Body of pancreas (tissue), 4 donors: ENCODE measurements around the gene C2CD4C.

ENCODE experiments used
- POLR2A ChIP-seq, 3 donors: fragments of 450-650 bp; IDR thresholded peaks; one replicate each; pipeline ENCODE4 v1.6.1; 2016; ENCODE audit warnings: antibody characterized with exemption in 3 of 3, mild to moderate bottlenecking in 2 of 3
- TF ChIP-seq, protein P1 (sequence below), 7 experiments: fragments of 450-650 bp in 4 of 7; fragments of 200-600 bp in 3 of 7; sonication (generic) in 3 of 7; IDR thresholded peaks; one replicate each; pipeline ENCODE4 v1.5.1; 2016 to 2019; ENCODE audit warnings: antibody characterized with exemption in 7 of 7

DNA sequence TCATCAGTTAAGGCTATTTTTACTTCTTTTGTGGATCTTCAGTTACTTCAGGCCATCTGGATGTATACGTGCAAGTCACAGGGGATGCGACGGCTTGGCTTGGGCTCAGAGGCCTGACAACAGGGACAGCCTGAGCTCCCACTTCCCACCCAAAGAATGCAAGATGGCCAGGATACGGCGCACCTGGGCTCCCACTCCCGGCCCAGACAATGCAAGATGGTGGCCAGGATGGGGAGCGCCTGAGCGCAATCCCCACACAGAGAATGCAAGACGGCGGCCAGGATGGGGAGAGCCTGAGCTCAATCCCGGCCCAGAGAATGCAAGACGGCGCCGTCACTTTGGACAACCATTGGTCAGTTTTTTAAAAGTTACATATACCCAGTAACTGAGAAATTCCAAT lies 39.1 kb downstream of the C2CD4C start:
- TF ChIP-seq, protein P1, sequence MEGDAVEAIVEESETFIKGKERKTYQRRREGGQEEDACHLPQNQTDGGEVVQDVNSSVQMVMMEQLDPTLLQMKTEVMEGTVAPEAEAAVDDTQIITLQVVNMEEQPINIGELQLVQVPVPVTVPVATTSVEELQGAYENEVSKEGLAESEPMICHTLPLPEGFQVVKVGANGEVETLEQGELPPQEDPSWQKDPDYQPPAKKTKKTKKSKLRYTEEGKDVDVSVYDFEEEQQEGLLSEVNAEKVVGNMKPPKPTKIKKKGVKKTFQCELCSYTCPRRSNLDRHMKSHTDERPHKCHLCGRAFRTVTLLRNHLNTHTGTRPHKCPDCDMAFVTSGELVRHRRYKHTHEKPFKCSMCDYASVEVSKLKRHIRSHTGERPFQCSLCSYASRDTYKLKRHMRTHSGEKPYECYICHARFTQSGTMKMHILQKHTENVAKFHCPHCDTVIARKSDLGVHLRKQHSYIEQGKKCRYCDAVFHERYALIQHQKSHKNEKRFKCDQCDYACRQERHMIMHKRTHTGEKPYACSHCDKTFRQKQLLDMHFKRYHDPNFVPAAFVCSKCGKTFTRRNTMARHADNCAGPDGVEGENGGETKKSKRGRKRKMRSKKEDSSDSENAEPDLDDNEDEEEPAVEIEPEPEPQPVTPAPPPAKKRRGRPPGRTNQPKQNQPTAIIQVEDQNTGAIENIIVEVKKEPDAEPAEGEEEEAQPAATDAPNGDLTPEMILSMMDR (IDR thresholded peaks at IDR 0.05), result no peak
- TF ChIP-seq POLR2A (IDR thresholded peaks at IDR 0.05), result no peak
